ENCODE results near the gene FBXW8. TPM values are rescaled to one million over a fixed set of nuclear protein-coding genes. Genes with fewer than 3 reads are reported as not detected.

FBXW8 gene
- total and polyA plus RNA-seq, 2 experiments from 2014 or later: 17.0 to 20.6 TPM

DNA sequence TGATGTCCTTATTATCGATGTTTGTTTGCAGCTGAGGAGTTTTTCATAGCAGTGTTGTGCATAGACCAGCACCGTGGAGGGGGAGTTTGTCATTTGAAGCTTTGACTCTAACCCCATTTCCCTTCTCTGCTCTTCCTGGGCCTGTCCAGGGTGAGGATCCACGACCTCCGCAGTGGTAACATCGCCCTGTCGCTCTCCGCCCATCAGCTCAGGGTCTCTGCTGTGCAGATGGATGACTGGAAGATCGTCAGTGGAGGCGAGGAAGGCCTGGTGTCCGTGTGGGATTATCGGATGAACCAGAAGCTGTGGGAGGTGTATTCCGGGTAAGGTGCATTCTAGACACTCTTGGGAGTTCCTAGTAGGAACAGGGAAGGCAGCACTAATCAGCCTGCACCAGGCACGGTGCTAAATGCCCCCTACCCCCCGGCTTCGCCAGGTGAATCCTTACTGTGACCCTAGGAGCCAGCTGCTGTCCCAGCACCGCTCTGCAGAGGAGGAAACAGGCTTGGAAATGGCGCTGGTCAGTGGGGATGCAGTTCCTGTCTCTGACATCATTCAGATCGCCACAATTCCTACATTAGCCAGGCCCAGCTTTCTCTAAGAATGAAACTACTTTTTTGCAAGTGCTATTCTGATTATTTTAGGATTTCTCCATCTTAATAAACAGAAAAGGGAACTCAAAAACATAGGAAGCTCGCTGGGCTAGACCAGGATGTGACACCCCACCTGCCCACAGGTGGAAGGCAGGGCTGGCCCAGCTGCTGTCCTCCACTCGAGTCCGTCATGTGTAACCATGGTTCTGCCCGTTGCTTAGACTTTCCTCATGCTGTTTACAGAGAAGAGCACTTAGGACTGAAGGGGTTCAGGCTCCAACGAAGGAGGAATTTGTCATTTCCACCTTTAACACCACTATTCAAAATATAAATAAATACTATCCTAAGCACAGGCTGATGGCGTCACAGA is 113.5 kb downstream of the FBXW8 start:
- TF ChIP-seq EZH2phosphoT487 (IDR thresholded peaks at IDR 0.05; ENCODE audit: low read depth, severe bottlenecking, unreplicated experiment) (no peak), EZH2 (IDR thresholded peaks at IDR 0.05; ENCODE audit: borderline replicate concordance) (no peak)
- TF ChIP-seq, protein P1, sequence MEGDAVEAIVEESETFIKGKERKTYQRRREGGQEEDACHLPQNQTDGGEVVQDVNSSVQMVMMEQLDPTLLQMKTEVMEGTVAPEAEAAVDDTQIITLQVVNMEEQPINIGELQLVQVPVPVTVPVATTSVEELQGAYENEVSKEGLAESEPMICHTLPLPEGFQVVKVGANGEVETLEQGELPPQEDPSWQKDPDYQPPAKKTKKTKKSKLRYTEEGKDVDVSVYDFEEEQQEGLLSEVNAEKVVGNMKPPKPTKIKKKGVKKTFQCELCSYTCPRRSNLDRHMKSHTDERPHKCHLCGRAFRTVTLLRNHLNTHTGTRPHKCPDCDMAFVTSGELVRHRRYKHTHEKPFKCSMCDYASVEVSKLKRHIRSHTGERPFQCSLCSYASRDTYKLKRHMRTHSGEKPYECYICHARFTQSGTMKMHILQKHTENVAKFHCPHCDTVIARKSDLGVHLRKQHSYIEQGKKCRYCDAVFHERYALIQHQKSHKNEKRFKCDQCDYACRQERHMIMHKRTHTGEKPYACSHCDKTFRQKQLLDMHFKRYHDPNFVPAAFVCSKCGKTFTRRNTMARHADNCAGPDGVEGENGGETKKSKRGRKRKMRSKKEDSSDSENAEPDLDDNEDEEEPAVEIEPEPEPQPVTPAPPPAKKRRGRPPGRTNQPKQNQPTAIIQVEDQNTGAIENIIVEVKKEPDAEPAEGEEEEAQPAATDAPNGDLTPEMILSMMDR (IDR thresholded peaks at IDR 0.05; ENCODE audit: poor library complexity): no peak
- Histone ChIP-seq H3K4me3 (no peak overlapping the region), H3K9me2 (replicated peaks; ENCODE audit: insufficient read depth) (no peaks in the 10 kb centered on the region), H3K27me3 (no peaks in the 10 kb centered on the region), H3K4me2 (no peak overlapping the region), H3K4me1 (ENCODE audit: insufficient read depth) (no peaks in the 10 kb centered on the region), H3K9me3 (ENCODE audit: low read depth) (no peaks in the 10 kb centered on the region), H3K79me2 (peaks cover 6% of the 10 kb centered on the region), H3K36me3 (replicated peaks; ENCODE audit: insufficient read depth, low read depth) (no peaks in the 10 kb centered on the region), H4K20me1 (ENCODE audit: insufficient read depth, poor library complexity, severe bottlenecking) (no peaks in the 10 kb centered on the region), H3K27ac (no peak overlapping the region), H2AFZ (no peak overlapping the region)
- no peak for DNase-seq (ENCODE audit: low spot score)
- WGBS (ENCODE audit: low lambda C conversion rate, missing lambda C conversion rate): 95% methylated on average over 24 of the region's 24 CpGs

DNA sequence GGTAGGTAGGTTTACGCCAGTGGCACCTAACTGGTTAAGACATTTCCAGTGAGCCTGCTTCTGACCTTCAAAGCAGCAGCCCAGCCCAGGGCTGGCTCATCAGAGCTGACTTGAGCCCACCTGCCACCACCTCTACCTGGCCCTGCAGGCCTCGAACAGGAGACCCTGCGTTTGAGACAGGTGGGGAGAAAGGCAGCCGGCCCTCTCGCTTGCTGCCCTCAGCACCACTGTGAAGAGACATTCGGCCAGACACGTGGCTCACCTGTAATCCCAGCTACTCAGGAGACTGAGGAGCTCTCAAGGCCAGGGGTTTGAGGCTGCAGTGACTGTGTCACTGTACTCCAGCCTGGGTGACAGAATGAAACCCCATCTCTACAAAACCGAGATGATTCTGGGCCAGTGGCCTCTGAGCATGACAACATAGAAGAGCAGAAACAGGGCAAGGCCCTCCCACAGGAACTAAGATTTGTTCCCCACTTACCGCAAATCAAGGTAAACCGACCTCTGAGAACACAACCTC is 114.3 kb downstream of the FBXW8 start:
- Histone ChIP-seq H3K4me1 (ENCODE audit: insufficient read depth) (no peaks in the 10 kb centered on the region), H3K27ac (no peak overlapping the region), H3K9me3 (ENCODE audit: low read depth) (no peaks in the 10 kb centered on the region), H3K27me3 (no peaks in the 10 kb centered on the region), H3K4me3 (no peak overlapping the region), H3K4me2 (no peak overlapping the region), H3K79me2 (peaks cover 6% of the 10 kb centered on the region), H3K9me2 (replicated peaks; ENCODE audit: insufficient read depth) (no peaks in the 10 kb centered on the region), H4K20me1 (ENCODE audit: insufficient read depth, poor library complexity, severe bottlenecking) (no peaks in the 10 kb centered on the region), H2AFZ (no peak overlapping the region), H3K36me3 (replicated peaks; ENCODE audit: insufficient read depth, low read depth) (no peaks in the 10 kb centered on the region)
- DNase-seq (ENCODE audit: low spot score): no peak
- TF ChIP-seq, protein P1 (IDR thresholded peaks at IDR 0.05; ENCODE audit: poor library complexity): no peak
- TF ChIP-seq EZH2 (IDR thresholded peaks at IDR 0.05; ENCODE audit: borderline replicate concordance) (no peak), EZH2phosphoT487 (IDR thresholded peaks at IDR 0.05; ENCODE audit: low read depth, severe bottlenecking, unreplicated experiment) (no peak)
- 92% methylated on average over 10 of the region's 10 CpGs for WGBS (ENCODE audit: low lambda C conversion rate, missing lambda C conversion rate)

GRCh38 chr12:117025481-117026151 is 114.9 kb downstream of the FBXW8 start:
- H2AFZ ChIP-seq: no peak overlapping the region
- no peak overlapping the region for H3K27ac ChIP-seq

More at GRCh38 chr12:117025481-117026151, 114.9 kb downstream of the FBXW8 start:
- Histone ChIP-seq H3K79me2 (peaks cover 6% of the 10 kb centered on the region), H3K9me3 (ENCODE audit: low read depth) (no peaks in the 10 kb centered on the region), H3K4me1 (ENCODE audit: insufficient read depth) (no peaks in the 10 kb centered on the region), H3K4me2 (no peak overlapping the region), H3K27me3 (no peaks in the 10 kb centered on the region), H3K4me3 (no peak overlapping the region), H3K36me3 (replicated peaks; ENCODE audit: insufficient read depth, low read depth) (no peaks in the 10 kb centered on the region), H4K20me1 (ENCODE audit: insufficient read depth, poor library complexity, severe bottlenecking) (no peaks in the 10 kb centered on the region), H3K9me2 (replicated peaks; ENCODE audit: insufficient read depth) (no peaks in the 10 kb centered on the region)
- DNase-seq (ENCODE audit: low spot score): peak; percentile 87
- TF ChIP-seq EZH2 (IDR thresholded peaks at IDR 0.05; ENCODE audit: borderline replicate concordance) (no peak), EZH2phosphoT487 (IDR thresholded peaks at IDR 0.05; ENCODE audit: low read depth, severe bottlenecking, unreplicated experiment) (no peak)
- TF ChIP-seq, protein P1 (IDR thresholded peaks at IDR 0.05; ENCODE audit: poor library complexity): peak; percentile 98
- WGBS (ENCODE audit: low lambda C conversion rate, missing lambda C conversion rate): 38% methylated on average over 14 of the region's 14 CpGs
